22Rv1 (cell line): ENCODE data around the gene BBIP1.

Experiments
- CTCF ChIP-seq: fragments of 450-650 bp; IDR thresholded peaks from 2 replicates; pipeline ENCODE4 v1.5.1; 2017; ENCODE audit warnings: mild to moderate bottlenecking
- ZFX ChIP-seq: fragments of 450-650 bp; IDR thresholded peaks from 2 replicates; pipeline ENCODE4 v1.6.1; 2017; ENCODE audit warnings: antibody characterized with exemption, borderline replicate concordance

GRCh38 chr10:110947061-110947595, 28.1 kb upstream of the BBIP1 start:
- no peak for TF ChIP-seq CTCF
- no peak for TF ChIP-seq ZFX
